ENCODE data around the gene TMEM252. TPM values are rescaled to one million over a fixed set of nuclear protein-coding genes. Genes with fewer than 3 reads are reported as not detected.

TMEM252 gene
- polyA plus RNA-seq, 3 donors from 2014 or later, result not detected

DNA sequence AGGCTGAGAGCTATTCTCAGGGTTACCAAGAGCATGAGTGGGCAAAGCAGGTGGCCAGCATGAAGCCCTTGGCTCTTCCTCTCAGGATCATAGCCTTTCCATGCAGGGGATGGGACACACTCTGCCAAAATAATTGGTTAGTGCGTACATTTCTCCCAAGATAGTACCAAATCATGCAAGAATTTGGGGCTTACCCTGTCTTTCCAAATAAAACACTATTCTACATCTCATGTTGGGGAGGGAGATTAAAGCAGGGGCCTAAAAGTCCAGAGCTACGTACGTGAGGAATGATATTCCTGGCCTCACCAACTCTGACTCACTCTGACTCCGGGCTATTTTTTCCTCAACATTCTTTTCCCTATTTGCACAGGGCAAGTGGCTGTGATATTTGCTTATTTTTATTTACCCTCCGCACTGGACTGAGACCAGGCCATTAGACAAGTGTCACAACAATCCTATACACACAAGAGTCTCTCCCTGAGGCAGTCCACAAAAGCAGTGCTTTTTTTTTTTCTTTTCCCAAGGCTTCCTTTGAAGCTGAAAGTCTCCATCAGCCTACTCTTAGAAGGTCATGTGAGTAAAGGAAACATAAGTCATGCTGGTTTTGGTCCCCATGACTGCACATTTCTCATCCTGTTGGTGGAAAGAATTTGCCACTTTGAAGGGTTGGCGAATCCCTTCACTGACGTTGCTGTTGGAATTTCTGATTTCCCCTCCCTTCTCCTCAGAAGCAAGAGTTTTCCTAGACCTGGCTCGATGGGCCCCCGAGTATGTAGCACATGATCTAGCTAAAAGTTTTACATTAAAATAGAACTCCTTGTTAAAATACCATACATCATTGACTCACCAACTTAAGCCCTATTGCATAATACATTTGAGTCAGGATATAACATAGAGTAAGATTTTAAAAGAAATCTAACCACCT is 40.0 kb downstream of the TMEM252 start:
- H3K4me1 Mint-ChIP-seq, result peaks cover 8 to 17% of the 10 kb centered on the region in 2 donors
- H3K27me3 Mint-ChIP-seq (ENCODE audit: low read depth in 3 of 3), result peaks cover 0 to 2% (median 0%) of the 10 kb centered on the region in 3 donors

DNA sequence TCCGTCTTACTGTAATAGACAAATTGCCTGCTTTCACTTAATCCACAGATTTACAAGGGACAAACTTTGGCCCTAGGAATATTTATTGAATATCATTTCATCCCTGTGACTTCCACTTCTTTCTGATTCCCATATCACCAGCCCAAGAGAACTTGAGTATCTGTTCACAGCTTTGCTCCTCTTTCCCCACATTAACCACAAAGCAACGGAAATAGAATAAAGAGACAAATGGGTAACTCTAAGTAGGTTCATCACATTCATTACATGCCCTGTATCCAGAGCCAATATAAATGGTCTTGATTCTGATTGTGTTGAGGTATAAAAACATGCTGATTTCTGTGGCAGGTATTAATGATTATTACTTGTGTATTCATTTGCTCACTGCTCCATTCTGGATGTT is 41.9 kb downstream of the TMEM252 start:
- Mint-ChIP-seq H3K4me3 (no peak overlapping the region), H3K4me1 (peaks cover 8 to 17% of the 10 kb centered on the region in 2 donors)
- DNase-seq, result no peak

More for the DNA sequence above, 40.0 kb downstream of the TMEM252 start:
- DNase-seq, result no peak
- H3K9me3 Mint-ChIP-seq, result peaks cover 0 to 2% (median 0%) of the 10 kb centered on the region in 6 donors
- no peaks in the 10 kb centered on the region for H3K36me3 Mint-ChIP-seq
- no peak overlapping the region for H3K27ac Mint-ChIP-seq
- H3K4me3 Mint-ChIP-seq, result no peak overlapping the region

DNA sequence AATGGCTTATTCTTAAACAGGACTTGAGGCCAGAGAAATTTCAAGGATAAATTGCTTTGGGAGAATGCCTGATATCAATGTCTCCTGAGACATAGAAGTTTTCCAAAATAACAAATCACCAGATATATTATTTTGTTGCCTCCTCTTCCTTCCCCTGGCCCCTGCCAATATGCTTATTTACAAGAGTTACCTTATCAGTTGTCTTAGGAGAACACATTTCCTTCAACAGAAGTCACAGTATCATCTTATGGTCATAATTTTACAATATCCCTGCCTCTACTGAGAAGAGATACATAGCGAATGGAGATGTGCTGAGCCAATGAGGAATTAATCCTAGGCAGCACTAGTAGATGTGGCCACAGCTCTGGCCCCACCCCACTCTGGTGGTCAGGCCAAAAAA is 43.1 kb downstream of the TMEM252 start:
- H3K4me1 Mint-ChIP-seq, result peaks cover 8 to 17% of the 10 kb centered on the region in 2 donors
- peaks cover 0 to 1% (median 0%) of the 10 kb centered on the region in 3 donors for H3K27me3 Mint-ChIP-seq (ENCODE audit: low read depth in 3 of 3)
- no peak overlapping the region for H3K27ac Mint-ChIP-seq
- DNase-seq, result no peak
- H3K36me3 Mint-ChIP-seq, result no peaks in the 10 kb centered on the region
- H3K9me3 Mint-ChIP-seq, result peaks cover 0 to 2% (median 0%) of the 10 kb centered on the region in 6 donors
- H3K4me3 Mint-ChIP-seq, result no peak overlapping the region

More for the DNA sequence above, 41.9 kb downstream of the TMEM252 start:
- peaks cover 0 to 2% (median 0%) of the 10 kb centered on the region in 6 donors for H3K9me3 Mint-ChIP-seq
- H3K36me3 Mint-ChIP-seq, result no peaks in the 10 kb centered on the region
- H3K27ac Mint-ChIP-seq, result no peak overlapping the region
- H3K27me3 Mint-ChIP-seq (ENCODE audit: low read depth in 3 of 3), result peaks cover 0 to 1% (median 0%) of the 10 kb centered on the region in 3 donors

DNA sequence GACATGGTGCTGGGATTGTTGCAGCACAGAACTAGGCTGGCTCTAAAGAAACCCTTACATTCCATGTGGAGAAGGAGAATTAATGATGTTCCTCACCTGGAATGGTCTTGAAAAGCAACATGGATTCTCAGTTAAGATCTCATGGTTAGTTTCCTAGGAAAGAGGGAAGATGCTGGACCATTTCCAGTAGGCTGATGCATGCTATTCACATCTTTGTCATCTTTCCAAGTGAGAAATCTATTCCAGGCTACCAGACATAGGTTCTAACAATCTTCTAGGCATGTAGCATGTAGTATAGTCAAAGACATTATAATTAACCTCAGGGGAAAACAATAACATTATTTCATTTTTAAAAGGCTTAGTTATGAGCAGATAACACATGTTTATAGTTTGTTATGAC is 44.3 kb downstream of the TMEM252 start:
- no peak for DNase-seq
- H3K27me3 Mint-ChIP-seq (ENCODE audit: low read depth in 3 of 3), result peaks cover 0 to 3% (median 1%) of the 10 kb centered on the region in 3 donors
- H3K36me3 Mint-ChIP-seq, result no peaks in the 10 kb centered on the region
- H3K27ac Mint-ChIP-seq, result no peak overlapping the region
- no peak overlapping the region for H3K4me3 Mint-ChIP-seq
- H3K9me3 Mint-ChIP-seq, result peaks cover 0 to 2% (median 0%) of the 10 kb centered on the region in 6 donors
- peaks cover 8 to 17% of the 10 kb centered on the region in 2 donors for H3K4me1 Mint-ChIP-seq

DNA sequence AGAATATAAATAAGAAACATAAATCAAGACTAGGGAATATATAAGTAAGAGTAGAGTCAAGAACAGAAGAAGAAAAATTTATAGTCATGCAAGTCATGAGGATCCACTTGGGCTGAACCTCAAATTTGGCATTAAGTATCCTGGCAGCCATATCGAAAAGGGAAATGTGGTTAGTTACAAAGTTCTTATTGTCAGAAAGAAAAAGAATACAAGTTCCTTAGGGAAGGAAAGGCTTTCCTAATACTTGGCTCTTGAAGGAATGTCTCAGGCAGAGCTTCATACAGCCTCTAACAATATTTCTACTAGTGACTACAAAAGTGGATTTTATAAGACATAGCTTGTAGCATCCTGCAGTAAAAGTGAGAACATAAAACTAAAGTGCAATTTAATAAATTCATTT is 45.4 kb downstream of the TMEM252 start:
- Mint-ChIP-seq H3K36me3 (no peaks in the 10 kb centered on the region), H3K27ac (no peak overlapping the region), H3K9me3 (no peaks in the 10 kb centered on the region), H3K4me1 (peaks cover 8 to 17% of the 10 kb centered on the region in 2 donors), H3K4me3 (no peak overlapping the region), H3K27me3 (ENCODE audit: low read depth in 3 of 3) (peaks cover 0 to 3% (median under 1%) of the 10 kb centered on the region in 3 donors)
- no peak for DNase-seq

DNA sequence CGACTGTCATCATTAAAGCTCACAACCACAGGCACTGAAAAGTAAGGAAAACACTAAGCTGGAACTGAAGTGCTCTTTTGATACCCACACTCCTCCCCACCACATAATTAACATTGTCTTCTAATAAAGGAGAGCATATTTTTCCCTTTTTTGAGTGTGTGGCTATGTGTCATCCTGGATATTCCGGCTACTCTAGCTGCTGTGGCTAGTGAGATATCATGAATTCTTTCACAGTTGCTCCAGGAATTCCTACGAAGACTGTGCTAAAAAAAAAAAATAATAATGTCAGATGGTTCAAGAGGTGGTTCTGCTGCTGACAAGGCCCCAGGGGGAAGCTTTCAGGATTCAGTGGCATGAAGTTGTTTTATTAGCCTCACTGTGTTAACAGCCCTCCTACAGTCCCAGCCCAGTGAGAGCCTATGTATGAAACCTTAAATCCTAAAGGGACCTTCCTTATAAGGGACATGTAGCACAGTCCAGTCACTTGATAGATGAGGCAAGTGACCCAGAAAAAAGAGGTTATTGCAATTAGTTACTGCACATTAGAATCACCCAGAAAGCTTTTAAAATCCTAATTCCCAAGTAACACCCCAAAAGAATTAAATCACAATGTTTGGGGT is 46.6 kb downstream of the TMEM252 start:
- peaks cover 0 to 4% (median 3%) of the 10 kb centered on the region in 3 donors for H3K27me3 Mint-ChIP-seq (ENCODE audit: low read depth in 3 of 3)
- no peak overlapping the region for H3K27ac Mint-ChIP-seq
- peaks cover 4 to 14% of the 10 kb centered on the region in 2 donors for H3K4me1 Mint-ChIP-seq
- H3K9me3 Mint-ChIP-seq, result no peaks in the 10 kb centered on the region
- no peaks in the 10 kb centered on the region for H3K36me3 Mint-ChIP-seq
- no peak for DNase-seq
- no peak overlapping the region for H3K4me3 Mint-ChIP-seq

DNA sequence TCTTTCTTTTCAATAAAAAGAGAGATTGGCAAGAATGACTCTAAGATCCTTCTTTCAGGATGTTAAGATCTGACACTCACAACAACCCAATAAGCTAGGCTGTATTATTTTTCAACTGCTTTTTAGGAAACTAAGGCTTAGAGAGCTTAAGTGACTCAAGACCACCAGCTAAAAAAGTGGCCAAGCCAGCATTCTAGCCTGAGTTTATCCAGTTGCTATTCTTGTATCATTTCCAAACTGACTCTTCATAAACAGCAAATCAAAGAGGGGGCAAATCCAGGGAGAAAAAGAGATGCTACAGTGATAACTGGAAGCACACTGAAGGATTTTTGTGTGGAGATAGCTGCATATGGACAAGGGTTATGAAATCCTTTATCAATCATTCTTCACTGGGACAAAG is 47.1 kb downstream of the TMEM252 start:
- H3K27ac Mint-ChIP-seq, result no peak overlapping the region

DNA sequence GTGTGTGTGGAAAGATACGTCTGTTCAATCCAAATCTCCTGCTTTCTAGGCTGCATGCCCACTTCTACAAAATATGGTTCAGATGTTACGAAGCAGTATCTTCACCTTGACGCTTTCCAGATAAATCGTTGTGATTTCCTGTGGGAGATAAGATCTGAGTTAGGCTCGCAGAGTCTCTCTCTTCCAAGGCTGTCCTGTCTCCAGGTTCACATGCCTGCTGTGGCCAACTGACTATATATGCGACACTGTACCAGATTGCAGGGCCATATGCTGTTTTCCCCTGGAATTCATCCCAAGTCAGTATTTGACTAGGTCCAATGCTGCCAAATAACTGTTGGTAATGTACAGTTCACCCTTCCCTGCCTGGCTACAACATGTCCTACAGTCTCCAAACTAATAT is 47.9 kb downstream of the TMEM252 start:
- no peak for DNase-seq
- Mint-ChIP-seq H3K27ac (no peak overlapping the region), H3K4me3 (no peak overlapping the region), H3K4me1 (peaks cover 0 to 2% of the 10 kb centered on the region in 2 donors), H3K36me3 (no peaks in the 10 kb centered on the region), H3K27me3 (ENCODE audit: low read depth in 3 of 3) (peaks cover 0 to 4% (median 3%) of the 10 kb centered on the region in 3 donors), H3K9me3 (no peaks in the 10 kb centered on the region)

More for the DNA sequence above, 47.1 kb downstream of the TMEM252 start:
- DNase-seq, result no peak
- Mint-ChIP-seq H3K9me3 (no peaks in the 10 kb centered on the region), H3K27me3 (ENCODE audit: low read depth in 3 of 3) (peaks cover 0 to 4% (median 3%) of the 10 kb centered on the region in 3 donors), H3K4me3 (no peak overlapping the region), H3K4me1 (peaks cover 0 to 9% of the 10 kb centered on the region in 2 donors), H3K36me3 (no peaks in the 10 kb centered on the region)

DNA sequence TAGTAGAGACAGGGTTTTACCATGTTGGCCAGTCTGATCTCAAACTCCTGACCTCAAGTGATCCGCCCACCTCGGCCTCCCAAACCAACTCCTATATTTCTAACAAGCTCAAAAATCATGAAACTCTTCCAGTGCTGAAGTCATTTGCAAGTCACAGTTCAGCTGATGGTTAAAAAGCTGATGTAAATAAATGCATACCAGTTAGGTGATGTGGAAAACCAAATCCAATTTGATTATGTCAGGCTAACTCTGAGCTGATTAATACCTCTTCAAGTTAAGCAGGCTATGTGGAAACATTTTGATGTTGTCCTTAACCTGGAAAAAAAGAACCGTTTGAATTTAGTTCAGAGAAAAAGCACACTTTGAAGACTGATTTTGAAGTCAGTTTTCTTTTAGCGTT is 51.0 kb downstream of the TMEM252 start:
- no peaks in the 10 kb centered on the region for H3K36me3 Mint-ChIP-seq
- peaks cover 0 to 8% (median 4%) of the 10 kb centered on the region in 3 donors for H3K27me3 Mint-ChIP-seq (ENCODE audit: low read depth in 3 of 3)
- no peak overlapping the region for H3K4me3 Mint-ChIP-seq
- no peak overlapping the region for H3K27ac Mint-ChIP-seq
- H3K9me3 Mint-ChIP-seq, result peaks cover 0 to 9% (median 0%) of the 10 kb centered on the region in 6 donors
- no peak for DNase-seq
- no peaks in the 10 kb centered on the region for H3K4me1 Mint-ChIP-seq

DNA sequence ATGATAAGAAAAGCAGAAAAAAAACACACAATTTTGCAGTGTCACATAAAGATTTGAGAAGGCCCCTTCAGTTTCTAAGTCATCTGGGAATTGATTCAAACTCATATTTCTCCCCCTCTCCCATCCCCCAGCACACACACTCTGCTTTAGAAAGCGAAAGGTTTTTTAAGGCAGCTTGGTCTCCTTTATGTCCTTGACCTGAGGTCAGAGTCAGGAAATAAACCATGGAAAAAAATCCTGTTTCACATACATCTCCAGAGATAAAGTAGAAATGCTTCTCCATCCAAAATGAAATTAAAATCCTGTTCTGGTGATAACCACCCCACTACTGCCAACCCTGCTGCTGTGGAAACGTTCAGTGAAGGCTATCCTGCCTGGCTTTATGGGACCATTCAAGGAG is 52.6 kb downstream of the TMEM252 start:
- Mint-ChIP-seq H3K27me3 (ENCODE audit: low read depth in 3 of 3) (peaks cover 0 to 10% (median 4%) of the 10 kb centered on the region in 3 donors), H3K36me3 (no peaks in the 10 kb centered on the region), H3K27ac (no peak overlapping the region), H3K9me3 (peaks cover 0 to 9% (median 0%) of the 10 kb centered on the region in 6 donors), H3K4me3 (no peak overlapping the region), H3K4me1 (no peaks in the 10 kb centered on the region)
- no peak for DNase-seq

Other genes with a start within 250 kb of the TMEM252 start
- gene FOXD4L3, start 238.0 kb downstream of the TMEM252 start, polyA plus RNA-seq, result not detected
- gene PGM5, start 184.3 kb downstream of the TMEM252 start, polyA plus RNA-seq, result 1 to 10 TPM in 1 of 3 donors, not detected in 2; 1.2 TPM
- gene PIP5K1B, start 164.4 kb upstream of the TMEM252 start, polyA plus RNA-seq, result not detected